Psoas muscle (tissue), 8 donors: ENCODE data around the gene LETM1. TPM values are rescaled to one million over a fixed set of nuclear protein-coding genes. Genes with fewer than 3 reads are reported as not detected.
"Not testable (repeated sequence)": the region's sequence is repeated elsewhere in the genome, so short reads cannot be mapped to it uniquely, and the experiment has no call there.

Experiments
- ATAC-seq, 4 donors: fragments of 200-7000 bp; cut with Tn5 transposase; one replicate each; pipeline ENCODE4 v1.9.1; 2020; ENCODE audit warnings: moderate library complexity in 3 of 4, mild to moderate bottlenecking in 2 of 4
- DNase-seq, 2 donors: peaks; one replicate each; pipeline ENCODE4 v3.0.0-alpha.2; 2020
- H3K27ac ChIP-seq: fragments of 200-600 bp; one replicate; pipeline ENCODE4 v1.8.0; 2022
- H3K27me3 ChIP-seq, 3 donors: fragments of 200-600 bp in 1 of 3; one replicate each; pipeline versions ENCODE4 v1.6.1 to v1.8.0; 2013 to 2022; ENCODE audit warnings: low read length in 2 of 3, mild to moderate bottlenecking in 2 of 3, moderate library complexity in 1 of 3; ENCODE audit not compliant: insufficient read depth in 3 of 3
- H3K36me3 ChIP-seq, 2 donors: fragments of 200-600 bp in 1 of 2; one replicate each; pipeline versions ENCODE4 v1.6.1 to v1.8.0; 2013 to 2022; ENCODE audit warnings: low read depth in 1 of 2, mild to moderate bottlenecking in 1 of 2, moderate library complexity in 1 of 2; ENCODE audit not compliant: insufficient read depth in 1 of 2
- H3K4me1 ChIP-seq: fragments of 200-600 bp; one replicate; pipeline ENCODE4 v1.8.0; 2022
- H3K4me3 ChIP-seq: fragments of 200-600 bp; one replicate; pipeline ENCODE4 v1.8.0; 2022; ENCODE audit warnings: mild to moderate bottlenecking
- H3K9me3 ChIP-seq: fragments of 200-600 bp; one replicate; pipeline ENCODE4 v1.8.0; 2022
- WGBS, 3 donors: extraction: QIAGEN DNeasy Blood & Tissue Kit; methylation state at CpG; one replicate each; pipeline versions ENCODE4 v1.1.6 to v1.1.7; 2013; 5-methylcytosine and 5-hydroxymethylcytosine counted together
- intact Hi-C, 2 donors: fragments of 100-400 bp; cut with DNase I; formaldehyde crosslinking; loops; one replicate each; pipeline versions ENCODE4 v1.11.0 to v1.14.2; 2022
- polyA plus RNA-seq, 3 donors: library from polyadenylated mRNA; stranded (reverse); fragments of 200-250 nt; gene quantifications; one replicate each; pipeline ENCODE4 v1.2.3, GENCODE V29; 2013
- total RNA-seq, 4 donors: library from RNA; stranded (reverse); fragmentation: NEBNext Ultra II Directional in 2 of 4; extraction: Animal tissue kit (Norgen Biotek cat#: 25700) in 2 of 4; gene quantifications; one replicate each; pipeline versions ENCODE4 v1.2.1 to v1.2.4, GENCODE V29; 2021 to 2023
- TF ChIP-seq, protein P1 (sequence below): fragments of 200-600 bp; IDR thresholded peaks from one replicate; pipeline ENCODE4 v1.8.0; 2022; ENCODE audit warnings: antibody characterized with exemption
- donor health status: healthy with polysubstance abuse.
- donor health status: DM: no; HTN: no; CAD: no; lungs with moderate emphysema.
- donor health status: Bipolar disorder and iron deficiency.
- donor health status: healthy.
- donor health status: DM: yes; HTN: yes; CAD: no.
- donor health status: DM: no; HTN: no; CAD: no.
- donor health status: DM: no; HTN: no; CAD: no.
- donor health status: DM: yes; HTN: yes; CAD: no.

Gene LETM1
- total and polyA plus RNA-seq, 7 donors = 14.1 to 50.3 (median 26.8) TPM

DNA sequence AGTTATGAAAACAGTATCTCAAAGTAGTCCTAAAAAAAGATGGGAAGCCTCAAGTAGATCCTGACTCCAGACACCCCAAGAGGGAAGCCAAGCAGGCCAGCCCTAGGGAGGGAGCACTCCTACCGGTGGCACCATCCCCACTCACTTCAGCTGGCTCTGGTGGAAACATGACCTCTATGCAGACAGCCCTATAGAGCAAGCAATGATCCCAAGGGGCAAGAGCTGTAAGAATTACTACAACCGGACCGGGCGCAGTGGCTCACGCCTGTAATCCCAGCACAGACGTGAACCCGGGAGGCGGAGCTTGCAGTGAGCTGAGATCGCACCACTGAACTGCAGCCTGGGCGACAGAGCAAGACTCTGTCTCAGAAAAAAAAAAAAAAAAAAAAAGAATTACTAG is 5.7 kb downstream of the LETM1 start:
- Histone ChIP-seq H3K9me3 (no peaks in the 10 kb centered on the region), H3K4me3 (no peak overlapping the region), H3K27ac (no peak overlapping the region), H3K27me3 (no peaks in the 10 kb centered on the region), H3K36me3 (peaks cover 0 to 44% of the 10 kb centered on the region in 2 donors), H3K4me1 (peaks cover 33% of the 10 kb centered on the region)
- intact Hi-C loops = no loop called here
- no peak for DNase-seq
- ATAC-seq = peak in 1 of 4 donors; percentile 22
- TF ChIP-seq, protein P1, sequence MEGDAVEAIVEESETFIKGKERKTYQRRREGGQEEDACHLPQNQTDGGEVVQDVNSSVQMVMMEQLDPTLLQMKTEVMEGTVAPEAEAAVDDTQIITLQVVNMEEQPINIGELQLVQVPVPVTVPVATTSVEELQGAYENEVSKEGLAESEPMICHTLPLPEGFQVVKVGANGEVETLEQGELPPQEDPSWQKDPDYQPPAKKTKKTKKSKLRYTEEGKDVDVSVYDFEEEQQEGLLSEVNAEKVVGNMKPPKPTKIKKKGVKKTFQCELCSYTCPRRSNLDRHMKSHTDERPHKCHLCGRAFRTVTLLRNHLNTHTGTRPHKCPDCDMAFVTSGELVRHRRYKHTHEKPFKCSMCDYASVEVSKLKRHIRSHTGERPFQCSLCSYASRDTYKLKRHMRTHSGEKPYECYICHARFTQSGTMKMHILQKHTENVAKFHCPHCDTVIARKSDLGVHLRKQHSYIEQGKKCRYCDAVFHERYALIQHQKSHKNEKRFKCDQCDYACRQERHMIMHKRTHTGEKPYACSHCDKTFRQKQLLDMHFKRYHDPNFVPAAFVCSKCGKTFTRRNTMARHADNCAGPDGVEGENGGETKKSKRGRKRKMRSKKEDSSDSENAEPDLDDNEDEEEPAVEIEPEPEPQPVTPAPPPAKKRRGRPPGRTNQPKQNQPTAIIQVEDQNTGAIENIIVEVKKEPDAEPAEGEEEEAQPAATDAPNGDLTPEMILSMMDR = no peak
- WGBS, 3 donors = 66 to 82% (median 75%) methylated on average over 10 of the region's 10 CpGs

GRCh38 chr4:1846580-1846979 is 9.4 kb downstream of the LETM1 start:
- H3K27me3 ChIP-seq = no peaks in the 10 kb centered on the region
- TF ChIP-seq, protein P1 = no peak
- peaks cover 0 to 58% of the 10 kb centered on the region in 2 donors for H3K36me3 ChIP-seq
- 92 to 93% (median 93%) methylated on average over 2 of the region's 2 CpGs for WGBS, 3 donors
- H3K4me3 ChIP-seq = no peak overlapping the region
- H3K4me1 ChIP-seq = peaks cover 14% of the 10 kb centered on the region
- no peak overlapping the region for H3K27ac ChIP-seq
- no peak for ATAC-seq
- no peak for DNase-seq
- H3K9me3 ChIP-seq = no peaks in the 10 kb centered on the region
- intact Hi-C loops = no loop called here

GRCh38 chr4:1844618-1845017 is 11.3 kb downstream of the LETM1 start:
- DNase-seq, H3K27me3 ChIP-seq, H3K4me3 ChIP-seq, H3K27ac ChIP-seq, intact Hi-C loops, ATAC-seq, H3K4me1 ChIP-seq, H3K9me3 ChIP-seq: not testable (repeated sequence)
- peaks cover under 1 to 77% of the 10 kb centered on the region in 2 donors for H3K36me3 ChIP-seq
- WGBS, 3 donors = 96% methylated on average over 8 to 10 of the region's 10 CpGs

DNA sequence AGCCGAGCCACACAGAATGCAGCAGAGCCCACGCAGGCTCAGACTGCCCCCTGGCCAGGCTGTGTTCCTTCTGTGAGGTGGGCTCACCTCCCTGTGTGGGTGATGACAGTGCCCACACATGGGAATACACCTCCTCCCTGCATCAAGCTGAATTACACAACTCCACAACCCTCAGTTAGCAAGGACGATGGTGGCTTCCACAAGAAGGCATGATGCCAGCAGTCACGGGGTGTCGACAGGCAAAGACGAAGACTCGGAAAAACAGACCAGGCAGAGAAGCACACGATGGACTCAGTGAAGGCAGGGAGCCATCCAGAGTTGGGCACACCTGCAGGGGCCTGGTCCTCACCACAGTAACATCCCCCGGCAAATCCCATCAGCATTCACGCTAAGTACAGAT is 12.1 kb downstream of the LETM1 start:
- no peak overlapping the region for H3K27ac ChIP-seq
- DNase-seq (peak in 1 of 2 donors; percentile 64), ATAC-seq (peak; percentile 30 to 87 (median 78))
- H3K4me1 ChIP-seq = peaks cover 7% of the 10 kb centered on the region
- 42 to 67% (median 45%) methylated on average over 10 of the region's 10 CpGs for WGBS, 3 donors
- H3K36me3 ChIP-seq = peaks cover 5 to 82% of the 10 kb centered on the region in 2 donors
- intact Hi-C loops = no loop called here
- TF ChIP-seq, protein P1 = no peak
- no peaks in the 10 kb centered on the region for H3K9me3 ChIP-seq
- no peaks in the 10 kb centered on the region for H3K27me3 ChIP-seq
- no peak overlapping the region for H3K4me3 ChIP-seq

- ATAC-seq = peak in 1 of 4 donors; percentile 5
- intact Hi-C loops = no loop called here
- TF ChIP-seq, protein P1 = no peak
- peaks cover 5 to 82% of the 10 kb centered on the region in 2 donors for H3K36me3 ChIP-seq
- H3K4me3 ChIP-seq = no peak overlapping the region
- H3K27ac ChIP-seq = no peak overlapping the region
- 66 to 74% (median 69%) methylated on average over 17 of the region's 17 CpGs for WGBS, 3 donors
- H3K27me3 ChIP-seq = no peaks in the 10 kb centered on the region
- no peak for DNase-seq
- peaks cover 7% of the 10 kb centered on the region for H3K4me1 ChIP-seq
- no peaks in the 10 kb centered on the region for H3K9me3 ChIP-seq
Measured at GRCh38 chr4:1842993-1843448, 12.9 kb downstream of the LETM1 start.
